NCI-H748 treated with DMSO at 0.1 percent for 48 hours (cell line): Measurements from ENCODE around the gene FBXO42.
"Not testable (repeated sequence)": the region's sequence is repeated elsewhere in the genome, so short reads cannot be mapped to it uniquely, and the experiment has no call there.

ENCODE experiments used
- DNase-seq: peaks from one replicate; lab custom pipeline; 2025; lab: John Stamatoyannopoulos, UW

The FBXO42 gene

DNA sequence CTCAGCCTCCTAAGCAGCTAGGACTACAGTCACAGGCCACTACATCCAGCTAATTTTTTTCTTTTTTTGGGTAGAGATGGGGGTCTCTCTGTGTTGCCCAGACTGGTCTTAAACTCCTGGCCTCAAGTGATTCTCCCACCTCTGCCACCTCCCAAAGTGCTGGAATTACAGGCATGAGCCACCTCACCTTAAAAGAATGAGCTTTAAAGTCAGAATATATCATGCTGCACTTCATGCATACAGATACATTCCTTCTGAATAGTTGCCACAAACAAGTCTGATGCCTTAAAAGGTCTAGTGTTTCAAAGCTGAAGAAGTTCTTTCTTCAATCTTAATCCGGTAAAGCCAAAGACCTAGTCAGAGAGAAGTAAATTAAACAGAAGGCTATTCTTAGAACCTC lies 91.5 kb downstream of the FBXO42 start:
- DNase-seq = no peak

DNA sequence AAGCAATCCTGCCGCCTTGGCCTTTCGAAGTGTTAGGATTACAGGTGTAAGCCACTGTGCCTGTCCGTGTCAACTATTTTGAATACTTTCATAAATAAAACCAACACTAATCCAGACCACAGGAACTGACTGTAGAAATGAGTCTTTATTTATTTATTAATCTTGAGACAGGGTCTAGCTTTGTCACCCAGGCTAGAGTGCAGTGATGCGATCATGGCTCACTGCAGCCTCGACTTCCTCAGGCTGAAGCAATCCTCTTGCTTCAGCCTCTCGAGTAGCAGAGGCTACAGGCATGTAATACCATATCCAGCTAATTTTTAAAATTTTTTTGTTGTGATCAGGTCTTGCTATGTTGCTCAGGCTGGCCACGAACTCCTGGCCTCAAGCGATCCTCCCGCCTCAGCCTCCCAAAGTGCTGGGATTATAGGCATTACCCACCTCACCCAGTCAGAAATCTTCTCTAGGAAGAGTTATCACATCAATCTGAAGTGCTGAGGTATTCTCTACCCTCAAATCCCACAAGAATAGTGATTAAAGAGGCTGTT lies 93.6 kb downstream of the FBXO42 start:
- no peak for DNase-seq

DNA sequence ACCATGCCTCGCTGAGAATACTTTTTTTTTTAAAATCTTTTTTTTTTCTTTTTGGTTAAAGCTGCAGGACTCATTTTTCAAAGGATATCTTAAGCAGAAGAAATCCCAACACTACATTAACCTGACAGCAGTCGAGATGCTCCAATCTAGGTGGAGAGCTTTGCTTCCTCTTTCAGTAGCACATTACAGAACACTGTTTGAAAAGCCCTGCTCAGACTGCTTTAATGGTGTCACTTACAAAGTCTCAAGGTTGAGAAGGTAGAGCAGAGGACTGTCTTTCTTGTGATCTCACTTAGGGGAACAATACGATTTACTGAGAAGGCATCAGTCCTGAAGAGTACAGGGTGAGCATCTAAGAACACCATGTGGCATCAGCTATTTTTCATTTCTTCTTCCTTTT lies 94.3 kb downstream of the FBXO42 start:
- DNase-seq = no peak

DNA sequence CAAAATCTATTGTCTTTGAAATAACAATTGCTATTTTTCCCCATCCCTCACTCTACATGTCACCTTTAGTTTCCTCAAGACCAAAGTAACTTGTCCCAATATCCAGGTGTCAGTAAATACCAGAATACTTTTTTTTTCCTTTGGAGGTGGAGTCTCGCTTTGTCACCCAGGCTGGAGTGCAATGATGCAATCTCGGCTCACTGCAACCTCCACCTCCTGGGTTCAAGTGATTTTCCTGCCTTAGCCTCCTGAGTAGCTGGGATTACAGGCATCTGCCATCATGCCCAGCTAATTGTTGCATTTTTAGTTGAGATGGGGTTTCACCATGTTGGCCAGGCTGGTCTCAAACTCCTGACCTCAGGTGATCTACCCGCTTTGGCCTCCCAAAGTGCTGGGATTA lies 94.7 kb downstream of the FBXO42 start:
- not testable (repeated sequence) for DNase-seq

DNA sequence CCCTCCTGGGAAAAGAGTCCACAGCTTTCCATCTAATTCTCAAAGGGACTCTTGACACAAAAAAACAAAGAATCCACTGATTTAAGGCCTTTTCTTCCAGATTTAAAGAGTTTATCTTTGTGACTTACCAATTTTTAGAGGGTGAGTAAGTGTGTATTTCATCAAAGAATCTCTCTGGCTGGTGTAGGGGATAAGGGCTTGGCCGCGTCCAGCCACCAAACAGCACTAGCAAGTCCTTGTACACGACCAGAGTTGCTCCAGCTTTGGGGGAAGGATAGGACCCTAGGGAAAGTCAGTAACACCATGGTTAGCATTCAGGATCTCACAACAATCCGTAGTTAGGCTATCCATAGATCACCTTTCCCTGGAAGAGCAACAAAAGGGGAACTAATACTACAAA lies 95.8 kb downstream of the FBXO42 start:
- no peak for DNase-seq

DNA sequence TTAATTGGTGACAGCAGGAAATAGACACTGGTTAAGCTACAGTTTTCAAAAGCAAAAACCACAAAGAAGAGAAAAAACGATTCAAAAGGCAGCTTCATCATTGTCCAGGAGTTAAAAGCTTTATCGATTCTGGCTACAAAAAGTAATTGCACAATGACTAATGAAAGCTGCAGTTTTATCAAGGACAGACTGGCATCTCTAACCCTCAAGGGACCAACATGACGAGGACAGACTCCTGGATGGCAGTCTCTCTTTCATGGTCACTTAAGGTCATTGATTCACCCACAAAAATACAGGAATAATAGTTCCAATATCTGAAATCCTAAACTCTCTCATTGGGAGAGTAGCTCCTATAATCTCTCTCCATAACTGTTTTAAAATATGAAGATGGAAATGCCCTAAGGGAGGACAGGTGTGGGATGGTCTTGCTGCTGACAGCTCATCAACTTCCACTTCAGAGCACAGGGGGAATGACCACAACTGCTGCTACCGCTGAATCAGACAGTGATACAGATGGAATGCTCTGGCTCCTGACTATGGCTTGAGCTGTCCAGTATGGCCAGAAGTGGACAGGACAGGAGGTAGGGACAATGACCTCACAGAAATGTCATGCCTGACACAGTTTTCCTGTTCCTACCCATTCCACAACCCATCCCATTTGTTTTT lies 97.9 kb downstream of the FBXO42 start:
- no peak for DNase-seq

DNA sequence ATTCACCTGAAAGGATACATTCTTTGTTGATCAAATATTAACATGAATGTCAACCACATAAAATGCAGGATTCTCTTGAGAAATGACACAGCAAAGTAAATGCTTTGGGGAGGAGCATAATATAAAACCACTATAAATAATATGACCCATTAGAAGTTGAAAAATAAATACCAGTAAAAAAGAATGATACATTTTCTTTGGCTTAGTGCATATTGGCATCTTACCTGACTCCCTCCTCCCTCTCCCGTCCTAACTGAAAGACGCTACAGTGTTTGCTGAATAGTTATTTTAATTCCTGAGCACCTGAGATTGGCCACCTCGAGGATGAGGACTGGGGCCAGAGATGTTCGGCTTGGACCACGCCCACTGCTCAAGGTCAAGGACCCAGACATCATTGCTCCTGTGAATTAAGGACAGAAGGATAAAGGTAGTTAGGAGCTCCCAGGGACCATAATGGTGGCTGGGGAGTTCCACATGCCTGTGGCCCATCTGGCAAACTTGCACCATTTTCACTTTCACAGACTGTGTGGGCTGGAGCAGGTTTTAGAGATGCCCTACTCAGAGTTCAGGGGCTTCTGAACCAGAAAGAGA lies 98.9 kb downstream of the FBXO42 start:
- DNase-seq = no peak

DNA sequence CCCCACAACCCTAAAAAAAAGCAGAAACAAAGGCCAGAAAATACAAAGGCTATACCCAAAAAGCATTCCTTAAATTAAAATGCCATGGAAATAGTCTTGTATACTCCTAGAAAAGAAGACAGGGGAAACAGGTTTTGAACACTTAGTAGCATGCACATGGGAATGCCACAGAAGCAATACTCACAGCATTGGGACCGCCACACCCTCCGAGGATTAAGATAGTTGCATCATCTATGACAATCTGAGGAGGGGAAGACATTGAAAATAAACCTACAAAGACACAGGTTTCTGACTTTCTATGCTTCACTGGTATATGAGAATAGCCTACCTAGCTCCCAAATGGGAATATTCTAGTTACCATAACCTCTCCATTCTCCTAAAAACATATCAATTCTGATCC lies 99.4 kb downstream of the FBXO42 start:
- DNase-seq = no peak

DNA sequence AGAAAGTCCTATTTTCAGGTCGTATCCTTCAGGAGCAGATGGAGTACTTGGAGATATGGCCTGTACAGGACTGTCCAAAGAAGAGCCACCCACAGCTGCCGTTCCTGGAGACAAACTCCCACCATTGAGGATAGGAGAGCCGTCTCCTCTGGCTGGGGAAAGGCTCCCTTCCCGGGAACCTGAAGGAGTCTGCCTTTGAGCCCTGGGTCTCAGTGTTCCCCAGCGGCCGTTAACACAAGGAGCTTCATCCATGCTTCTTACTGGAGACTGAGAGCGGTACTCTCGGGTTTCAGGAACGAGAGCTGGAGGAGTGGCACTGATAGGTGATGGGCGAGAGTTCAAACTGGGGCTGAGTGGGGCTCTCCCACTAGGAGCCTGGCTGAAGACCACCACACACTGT lies 100.9 kb downstream of the FBXO42 start:
- no peak for DNase-seq

DNA sequence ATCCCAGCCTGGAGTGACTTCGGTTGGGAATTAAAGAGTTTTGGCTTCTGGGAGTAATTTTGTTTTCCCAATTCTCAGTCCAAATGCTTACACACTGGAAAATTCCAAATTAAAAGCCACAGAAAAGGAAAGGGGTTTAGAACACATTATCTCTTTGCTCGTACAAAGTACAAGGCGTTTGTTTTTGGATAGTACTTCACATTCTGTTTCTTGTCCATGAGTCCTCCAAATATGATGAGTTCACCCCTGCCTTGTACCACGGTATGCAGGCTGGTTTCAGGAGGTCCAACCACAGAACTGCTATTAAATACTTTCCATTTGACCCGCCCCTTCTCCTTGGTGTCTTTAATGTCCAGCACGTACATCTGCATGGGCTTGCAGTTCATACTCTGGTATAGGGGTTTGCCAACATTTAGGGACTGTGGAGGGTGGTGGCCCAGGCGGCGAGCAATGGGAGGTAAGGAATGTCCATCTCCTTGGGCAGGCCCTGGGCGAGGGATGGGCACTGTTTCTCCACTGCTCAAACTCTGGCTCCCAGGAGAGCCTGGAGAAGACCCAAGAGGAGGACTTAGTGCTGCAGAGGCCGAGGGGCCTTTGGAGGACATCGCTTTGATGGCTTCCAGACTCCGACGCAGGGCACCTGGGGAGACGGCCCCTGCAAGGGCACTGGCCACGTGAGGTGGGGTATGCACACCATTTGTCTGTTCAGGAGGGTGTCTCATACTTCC lies 101.6 kb downstream of the FBXO42 start:
- no peak for DNase-seq

DNA sequence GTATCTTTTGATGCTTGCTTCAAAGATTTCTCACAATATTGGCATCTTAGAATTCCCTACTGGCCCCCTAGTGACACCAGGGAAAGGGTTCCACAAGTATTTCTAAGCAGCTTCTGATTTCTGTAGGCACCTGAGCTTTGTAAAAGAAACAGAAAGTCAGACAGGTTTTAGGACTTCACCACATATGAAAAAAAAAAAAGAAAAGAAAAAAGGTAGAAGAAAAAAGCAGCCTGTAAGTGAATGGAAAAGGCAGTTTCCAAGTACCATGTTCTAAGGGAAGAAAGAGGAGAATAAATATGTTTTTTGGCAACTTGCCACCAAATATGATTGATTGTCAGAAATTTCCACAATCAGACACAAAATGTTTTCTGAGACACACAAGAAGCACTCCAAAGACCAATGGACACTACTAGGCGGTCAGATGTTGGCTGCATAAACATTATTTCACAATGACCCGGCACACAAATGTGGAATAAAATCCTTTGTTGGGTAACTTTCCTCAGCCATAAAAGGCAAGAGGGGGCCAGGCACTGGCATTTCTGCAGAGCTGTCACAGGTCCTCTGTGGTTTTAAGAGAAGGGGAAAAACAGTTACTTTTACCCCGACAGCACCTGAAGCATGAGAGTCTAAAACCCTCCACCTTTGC lies 102.6 kb downstream of the FBXO42 start:
- no peak for DNase-seq

DNA sequence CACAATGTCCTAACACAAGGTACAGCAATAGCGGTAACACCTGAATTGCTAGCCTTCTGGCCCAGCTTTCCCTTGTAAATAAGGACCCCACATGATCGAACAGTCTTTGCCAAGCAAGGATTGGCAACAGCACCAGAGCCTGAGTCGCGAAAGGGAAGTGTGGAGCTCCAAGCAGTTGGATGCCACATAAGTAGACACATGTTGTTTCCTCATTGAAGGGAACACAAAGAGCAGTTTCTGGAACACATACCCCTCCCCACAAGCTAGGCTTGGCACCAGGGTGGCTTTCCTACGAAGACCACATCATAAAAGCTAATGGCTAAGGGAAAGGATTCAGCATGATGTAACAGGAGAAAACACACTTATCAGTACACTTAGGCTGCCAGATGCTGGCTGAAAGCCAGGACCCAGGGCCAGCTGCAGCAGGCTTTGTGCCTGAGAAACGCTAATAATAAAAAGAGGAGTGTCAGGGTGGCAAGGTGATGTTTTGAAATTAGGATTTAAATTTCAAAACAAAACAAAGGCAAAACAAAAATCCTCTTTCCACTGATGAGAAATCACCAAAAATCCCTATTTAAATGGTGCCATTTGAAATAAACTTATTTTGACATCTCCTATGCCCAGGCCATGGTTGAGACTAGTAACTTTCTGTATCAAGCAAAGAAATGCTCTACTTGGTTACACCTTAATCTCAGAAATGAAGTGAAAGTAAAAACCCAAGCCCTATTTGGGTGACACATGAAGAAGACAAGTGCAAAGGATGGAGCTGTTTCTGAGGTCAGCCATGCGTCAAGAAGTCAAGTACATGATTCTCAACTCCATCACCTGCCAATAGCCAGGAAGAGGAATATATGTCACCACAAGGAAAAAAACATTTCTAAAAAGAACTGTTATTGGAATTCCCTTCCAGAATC lies 103.4 kb downstream of the FBXO42 start:
- peak; percentile 94 for DNase-seq

DNA sequence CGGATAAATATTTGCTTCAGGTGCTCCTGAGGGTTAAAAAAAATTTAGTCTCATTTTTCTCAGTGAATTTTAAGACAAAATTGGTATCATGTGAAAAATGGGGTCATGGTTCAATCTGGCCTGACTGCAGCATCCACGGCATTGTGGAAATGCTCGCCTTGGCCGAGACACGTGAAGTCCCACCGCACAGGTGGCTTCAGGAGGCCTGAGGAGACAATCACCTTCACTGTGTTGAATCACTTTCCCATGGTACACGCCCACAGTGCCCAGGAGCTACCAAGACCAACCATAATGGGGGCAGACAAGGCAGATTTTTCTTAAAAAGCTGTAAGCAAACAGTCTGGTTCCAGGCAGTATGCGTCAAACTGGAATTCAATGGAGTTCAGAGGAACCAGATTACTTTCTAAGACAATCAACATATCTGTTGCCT lies 104.3 kb downstream of the FBXO42 start:
- no peak for DNase-seq

DNA sequence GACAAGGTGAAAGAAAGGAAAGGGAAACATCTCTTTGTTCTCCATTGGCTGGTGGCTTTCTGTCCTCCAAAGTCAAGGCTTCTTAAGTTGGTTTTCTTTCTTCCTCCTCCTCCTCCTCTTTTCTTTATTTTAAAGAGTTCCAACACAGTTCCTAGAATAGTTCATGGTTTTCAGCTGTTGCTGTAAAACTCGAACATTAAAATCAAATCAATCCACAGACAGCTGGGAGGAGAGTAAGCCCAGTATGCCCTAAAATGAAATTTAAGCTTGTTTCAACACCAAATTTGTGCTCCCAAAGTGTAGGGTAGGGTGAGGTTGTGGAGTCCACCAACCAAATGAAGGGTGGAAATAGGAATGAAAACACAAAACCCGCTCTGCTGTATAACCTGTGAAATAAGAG lies 104.8 kb downstream of the FBXO42 start:
- no peak for DNase-seq

DNA sequence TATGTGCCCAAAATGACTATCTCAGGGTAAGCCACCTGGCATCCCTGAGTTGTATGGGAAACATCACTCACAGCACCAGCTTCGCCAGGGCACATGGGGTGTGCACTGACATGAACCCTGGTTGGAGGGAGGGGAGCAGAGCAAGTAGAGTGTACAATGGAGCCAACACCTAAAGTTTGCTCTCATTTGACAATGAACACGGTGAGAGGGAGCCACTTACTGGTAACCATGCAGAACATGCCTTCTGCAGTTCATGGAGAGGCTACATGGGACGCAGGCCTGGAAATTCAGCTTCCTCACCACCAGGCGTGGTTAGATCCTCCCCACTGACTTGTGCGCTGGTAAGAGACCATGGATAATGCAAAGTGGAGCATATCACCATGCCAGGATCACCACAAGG lies 105.3 kb downstream of the FBXO42 start:
- DNase-seq = no peak

DNA sequence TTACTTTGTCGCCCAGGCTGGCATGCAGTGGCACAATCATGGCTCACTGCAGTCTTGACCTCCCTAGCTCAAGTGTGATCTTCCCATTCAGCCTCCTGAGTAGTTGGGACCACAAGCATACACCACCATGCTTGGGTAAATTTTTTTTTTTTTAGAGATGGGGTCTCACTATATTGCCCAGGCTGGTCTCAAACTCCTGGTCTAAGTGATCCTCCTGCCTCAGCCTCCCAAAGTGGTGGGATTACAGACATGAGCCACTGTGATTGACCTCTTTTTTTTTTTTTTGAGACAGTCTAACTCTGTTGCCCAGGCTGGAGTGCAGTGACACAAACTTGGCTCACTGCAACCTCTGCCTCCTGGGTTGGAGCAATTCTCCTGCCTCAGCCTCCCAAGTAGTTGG lies 106.0 kb downstream of the FBXO42 start:
- not testable (repeated sequence) for DNase-seq

DNA sequence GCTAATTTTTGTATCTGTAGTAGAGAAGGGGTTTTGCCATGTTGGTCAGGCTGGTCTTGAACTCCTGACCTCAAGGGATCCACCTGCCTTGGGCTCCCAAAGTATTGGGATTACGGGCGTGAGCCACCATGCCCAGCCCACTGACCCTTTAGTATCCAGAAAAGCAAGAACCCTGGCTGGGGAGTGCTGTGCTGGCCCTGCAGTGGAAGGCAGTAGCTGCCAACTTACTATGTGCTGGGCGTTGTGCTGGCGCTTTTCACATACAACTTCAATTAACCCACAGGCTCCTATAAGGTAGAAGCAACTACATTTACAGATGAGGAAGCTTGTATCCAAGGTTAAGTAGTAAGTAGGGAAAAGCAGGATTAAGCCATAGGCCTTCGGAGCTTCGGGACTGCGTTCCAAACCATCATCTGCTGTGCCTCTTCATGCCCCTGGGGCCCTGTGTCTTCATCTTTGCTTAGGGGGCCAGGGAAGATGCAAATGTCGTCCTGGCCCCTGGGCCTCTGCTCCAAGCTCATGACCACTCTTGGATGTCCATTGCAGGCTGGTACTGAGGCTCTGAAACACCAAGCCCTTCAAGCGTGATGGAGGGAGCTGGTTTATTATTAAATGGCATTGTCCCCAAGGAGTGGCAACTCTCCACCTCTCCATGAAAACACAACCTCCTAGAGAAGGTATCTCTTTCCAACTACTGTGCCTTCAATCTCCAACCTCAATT lies 106.6 kb downstream of the FBXO42 start:
- no peak for DNase-seq

DNA sequence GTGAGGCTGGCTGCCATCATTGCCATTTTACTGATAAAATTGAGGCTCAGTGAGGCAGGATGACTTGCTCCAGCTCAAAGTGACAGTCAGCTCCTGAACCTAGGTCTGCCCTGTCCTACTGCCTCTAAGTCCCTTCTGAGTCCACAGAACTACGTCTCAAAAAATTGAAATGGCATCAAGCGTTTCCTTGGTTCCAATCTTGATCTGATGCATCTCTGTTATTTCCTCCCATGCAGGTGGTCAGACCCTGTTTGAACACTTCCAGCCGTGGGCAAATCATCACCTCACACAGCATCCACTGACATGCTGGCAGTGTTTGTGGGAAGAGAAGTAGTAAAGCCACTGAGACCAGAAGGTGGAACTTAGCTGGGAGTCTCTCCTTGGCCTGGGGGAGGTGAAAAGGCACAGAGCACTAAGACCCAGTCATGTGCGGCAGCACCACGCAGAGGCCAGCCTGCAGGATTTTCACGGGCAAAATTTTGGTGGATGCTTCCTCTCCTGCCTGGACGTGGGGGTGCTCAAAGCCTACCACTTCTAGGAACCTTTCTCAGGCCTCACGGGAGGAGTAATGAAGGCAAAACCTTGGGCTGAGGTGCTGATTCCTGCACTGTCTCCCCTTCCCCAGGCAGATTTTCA lies 107.5 kb downstream of the FBXO42 start:
- no peak for DNase-seq

DNA sequence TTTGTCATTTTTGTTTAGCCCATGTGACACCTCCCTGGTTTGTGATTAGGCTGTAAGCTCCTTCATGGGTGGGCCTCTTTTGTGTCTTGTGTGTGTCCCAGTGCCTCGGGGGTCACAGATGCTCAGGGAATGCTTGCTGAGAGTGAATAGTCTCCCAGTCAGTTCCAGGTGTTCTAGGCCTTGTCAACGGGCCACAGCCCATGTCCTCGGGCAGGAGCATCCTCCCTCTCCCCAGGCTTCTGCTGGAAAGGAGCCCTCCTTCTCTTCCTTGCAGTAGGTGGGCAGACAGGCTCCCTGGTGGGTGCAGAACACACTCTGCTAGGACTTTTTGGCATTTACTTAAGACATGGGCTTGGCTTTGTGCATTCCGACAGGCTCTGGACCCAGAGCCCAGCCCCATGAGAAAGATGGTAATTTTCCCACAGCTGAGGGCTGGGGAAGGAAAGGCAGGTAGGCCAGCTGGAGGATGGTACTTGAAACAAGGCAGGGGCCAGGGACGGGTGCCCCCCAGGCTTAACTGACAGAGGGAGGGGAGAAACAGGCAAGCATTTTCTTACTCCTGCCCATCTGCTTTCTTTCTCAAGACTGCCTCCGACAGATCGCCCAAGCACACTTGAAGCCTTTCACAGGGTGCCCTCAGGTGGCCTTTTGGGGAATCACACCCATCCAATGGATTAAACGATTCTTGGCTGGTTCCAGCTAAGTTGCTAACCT lies 108.2 kb downstream of the FBXO42 start:
- DNase-seq = peak; percentile 25

DNA sequence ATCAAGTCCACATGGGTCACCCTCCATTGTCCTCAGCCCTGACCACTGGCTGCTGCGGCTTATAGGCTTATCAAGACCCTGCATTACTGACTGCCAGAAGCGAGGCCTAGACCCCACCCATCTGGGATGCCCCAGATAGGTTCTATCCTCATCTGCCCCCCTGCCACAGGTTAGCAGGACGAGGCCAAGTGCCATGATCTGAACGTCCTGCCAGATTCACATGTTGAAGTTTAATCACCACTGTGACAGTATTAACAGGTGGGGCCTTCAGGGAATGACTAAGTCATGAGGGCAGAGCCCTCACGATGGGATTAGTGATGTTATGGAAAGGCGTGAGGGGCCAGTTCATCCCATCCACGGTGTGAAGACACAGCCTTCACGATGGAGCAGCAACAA lies 109.1 kb downstream of the FBXO42 start:
- no peak for DNase-seq
